Uterus (tissue), 2 donors: ENCODE data around the gene NR1H4.
"Not testable (repeated sequence)": the region's sequence is repeated elsewhere in the genome, so short reads cannot be mapped to it uniquely, and the experiment has no call there.

Experiments used
- POLR2A ChIP-seq, 2 donors: fragments of 450-650 bp; IDR thresholded peaks; one replicate each; pipeline ENCODE4 v1.6.1; 2016; ENCODE audit warnings: antibody characterized with exemption in 2 of 2, mild to moderate bottlenecking in 1 of 2, moderate library complexity in 1 of 2
- TF ChIP-seq, protein P1 (sequence below), 4 experiments: fragments of 200-600 bp in 2 of 4; fragments of 450-650 bp in 2 of 4; sonication (generic) in 2 of 4; IDR thresholded peaks; one replicate each; pipeline ENCODE4 v1.5.1; 2016 to 2019; ENCODE audit warnings: antibody characterized with exemption in 4 of 4, mild to moderate bottlenecking in 2 of 4, moderate library complexity in 1 of 4

DNA sequence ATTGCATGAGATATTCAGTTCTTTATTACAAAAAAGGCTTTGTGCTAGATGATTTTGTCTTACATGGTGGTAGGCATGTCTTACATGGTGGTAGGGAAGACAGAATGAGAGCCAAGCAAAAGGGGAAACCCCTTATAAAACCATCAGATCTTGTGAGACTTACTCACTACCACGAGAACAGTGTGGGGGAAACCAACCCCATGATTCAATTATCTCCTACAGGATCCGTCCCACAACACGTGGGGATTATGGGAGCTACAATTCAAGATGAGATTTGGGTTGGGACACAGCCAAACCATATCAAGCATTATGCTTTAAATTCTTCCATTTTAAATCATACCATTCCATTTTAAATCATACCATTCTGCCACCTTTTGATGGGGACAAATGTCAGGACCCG lies 29.1 kb downstream of the NR1H4 start:
- TF ChIP-seq, protein P1, sequence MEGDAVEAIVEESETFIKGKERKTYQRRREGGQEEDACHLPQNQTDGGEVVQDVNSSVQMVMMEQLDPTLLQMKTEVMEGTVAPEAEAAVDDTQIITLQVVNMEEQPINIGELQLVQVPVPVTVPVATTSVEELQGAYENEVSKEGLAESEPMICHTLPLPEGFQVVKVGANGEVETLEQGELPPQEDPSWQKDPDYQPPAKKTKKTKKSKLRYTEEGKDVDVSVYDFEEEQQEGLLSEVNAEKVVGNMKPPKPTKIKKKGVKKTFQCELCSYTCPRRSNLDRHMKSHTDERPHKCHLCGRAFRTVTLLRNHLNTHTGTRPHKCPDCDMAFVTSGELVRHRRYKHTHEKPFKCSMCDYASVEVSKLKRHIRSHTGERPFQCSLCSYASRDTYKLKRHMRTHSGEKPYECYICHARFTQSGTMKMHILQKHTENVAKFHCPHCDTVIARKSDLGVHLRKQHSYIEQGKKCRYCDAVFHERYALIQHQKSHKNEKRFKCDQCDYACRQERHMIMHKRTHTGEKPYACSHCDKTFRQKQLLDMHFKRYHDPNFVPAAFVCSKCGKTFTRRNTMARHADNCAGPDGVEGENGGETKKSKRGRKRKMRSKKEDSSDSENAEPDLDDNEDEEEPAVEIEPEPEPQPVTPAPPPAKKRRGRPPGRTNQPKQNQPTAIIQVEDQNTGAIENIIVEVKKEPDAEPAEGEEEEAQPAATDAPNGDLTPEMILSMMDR (IDR thresholded peaks at IDR 0.05) = not testable (repeated sequence)
- not testable (repeated sequence) for TF ChIP-seq POLR2A (IDR thresholded peaks at IDR 0.05)
